Fibroblast of skin of left biceps (primary cell): ENCODE results near the gene SSH3.

Experiments
- DNase-seq, 2 experiments: peaks; one replicate each; pipeline ENCODE4 v3.0.0-alpha.2; 2013; ENCODE audit warnings: low read depth in 2 of 2

Gene SSH3

DNA sequence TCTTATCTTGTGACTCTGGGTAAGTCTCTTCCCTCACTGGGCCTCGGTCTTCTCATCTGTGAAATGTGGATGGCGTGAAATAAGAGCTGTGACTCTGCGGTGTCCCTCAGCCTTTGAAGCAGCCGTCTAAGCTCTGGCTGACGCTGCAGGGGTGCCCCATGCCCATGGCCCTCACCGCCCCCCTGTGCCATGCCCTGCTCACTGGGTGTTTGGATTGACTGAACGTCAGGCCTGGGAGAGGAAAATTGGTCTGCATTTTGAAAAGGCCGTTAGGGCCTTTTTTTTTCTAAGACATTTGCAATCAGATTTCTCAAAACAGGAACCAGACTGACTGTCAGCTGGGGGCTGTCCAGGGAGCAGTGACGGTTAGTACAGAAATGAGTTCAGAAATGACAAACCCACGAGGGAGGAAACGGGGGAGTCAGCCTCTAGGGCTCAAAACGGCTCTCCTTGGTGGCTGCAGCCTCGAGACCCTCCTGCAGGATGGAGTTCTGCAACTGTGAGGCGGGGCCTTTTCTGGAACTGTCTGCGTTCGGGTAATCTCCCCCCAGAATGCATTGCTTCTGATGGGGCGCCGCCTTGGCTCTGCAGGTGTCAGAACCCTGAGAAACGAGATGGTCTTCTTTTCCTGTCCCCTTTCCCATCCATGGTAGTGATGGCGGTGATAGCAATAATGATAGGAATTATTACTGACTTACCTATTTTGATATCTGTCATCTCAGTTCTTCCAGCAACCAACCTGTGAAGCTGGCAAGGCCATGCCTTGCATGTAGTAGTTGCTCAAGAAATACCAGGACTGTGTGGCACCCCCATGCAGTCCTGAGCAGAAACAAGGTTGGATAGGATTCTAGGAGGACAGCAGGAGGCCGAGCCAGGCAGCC, 35.0 kb upstream of the SSH3 start:
- no peak for DNase-seq

DNA sequence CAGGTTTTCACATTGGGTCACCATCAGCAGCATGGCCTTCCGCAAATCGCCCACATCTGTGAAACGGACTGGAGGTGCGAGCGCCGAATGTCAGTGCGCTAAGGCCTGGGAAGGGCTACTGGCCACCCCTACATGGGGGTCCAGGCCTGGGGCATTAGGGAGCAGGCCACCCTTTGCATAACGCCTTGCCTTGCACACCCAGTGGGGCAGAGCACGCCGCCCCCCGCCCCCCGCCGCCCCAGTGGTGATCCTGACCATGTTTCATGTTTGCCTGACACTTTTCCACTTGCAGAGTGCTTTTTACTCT, 34.4 kb upstream of the SSH3 start:
- DNase-seq: no peak

DNA sequence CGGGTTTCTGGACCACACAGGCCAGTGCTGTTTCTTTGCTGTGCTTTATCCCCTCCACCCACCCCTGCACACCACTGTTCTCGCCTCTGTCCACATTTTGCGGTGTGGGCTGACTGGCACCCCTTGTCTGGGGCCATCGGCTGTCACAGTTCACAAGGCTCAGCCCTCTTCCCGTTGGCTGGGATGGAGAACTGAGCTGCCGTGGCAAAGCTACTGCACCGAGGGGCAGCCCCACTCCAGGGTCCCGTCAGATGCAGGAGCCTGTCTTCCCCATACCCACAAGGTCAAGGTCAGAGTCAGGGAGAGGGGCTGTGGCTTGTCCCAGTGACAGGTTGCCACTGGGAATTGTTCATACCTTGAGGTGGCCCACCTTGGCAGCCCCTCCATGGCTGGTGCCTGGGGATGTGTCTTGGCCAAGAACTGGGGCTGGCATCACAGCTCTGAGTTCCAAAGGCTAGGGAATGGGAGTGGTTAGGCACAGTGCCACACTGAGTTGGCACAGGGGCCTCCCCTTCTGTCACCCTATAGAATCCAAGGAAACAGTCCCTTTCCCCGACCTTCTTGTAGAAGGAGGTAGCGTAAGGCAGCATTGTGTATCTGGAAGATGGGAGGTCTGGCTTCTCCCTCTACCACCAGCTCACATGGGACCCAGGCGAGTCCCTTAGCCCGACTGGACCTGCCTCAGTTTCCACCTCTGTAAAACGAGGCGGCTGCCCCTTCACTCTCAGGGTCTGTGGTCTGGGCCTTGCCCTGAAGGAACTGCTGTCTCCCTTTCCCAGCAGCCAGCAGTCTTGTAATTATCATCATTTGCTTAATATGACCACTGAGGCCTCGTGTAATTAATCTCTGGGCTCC, 33.7 kb upstream of the SSH3 start:
- DNase-seq: no peak

DNA sequence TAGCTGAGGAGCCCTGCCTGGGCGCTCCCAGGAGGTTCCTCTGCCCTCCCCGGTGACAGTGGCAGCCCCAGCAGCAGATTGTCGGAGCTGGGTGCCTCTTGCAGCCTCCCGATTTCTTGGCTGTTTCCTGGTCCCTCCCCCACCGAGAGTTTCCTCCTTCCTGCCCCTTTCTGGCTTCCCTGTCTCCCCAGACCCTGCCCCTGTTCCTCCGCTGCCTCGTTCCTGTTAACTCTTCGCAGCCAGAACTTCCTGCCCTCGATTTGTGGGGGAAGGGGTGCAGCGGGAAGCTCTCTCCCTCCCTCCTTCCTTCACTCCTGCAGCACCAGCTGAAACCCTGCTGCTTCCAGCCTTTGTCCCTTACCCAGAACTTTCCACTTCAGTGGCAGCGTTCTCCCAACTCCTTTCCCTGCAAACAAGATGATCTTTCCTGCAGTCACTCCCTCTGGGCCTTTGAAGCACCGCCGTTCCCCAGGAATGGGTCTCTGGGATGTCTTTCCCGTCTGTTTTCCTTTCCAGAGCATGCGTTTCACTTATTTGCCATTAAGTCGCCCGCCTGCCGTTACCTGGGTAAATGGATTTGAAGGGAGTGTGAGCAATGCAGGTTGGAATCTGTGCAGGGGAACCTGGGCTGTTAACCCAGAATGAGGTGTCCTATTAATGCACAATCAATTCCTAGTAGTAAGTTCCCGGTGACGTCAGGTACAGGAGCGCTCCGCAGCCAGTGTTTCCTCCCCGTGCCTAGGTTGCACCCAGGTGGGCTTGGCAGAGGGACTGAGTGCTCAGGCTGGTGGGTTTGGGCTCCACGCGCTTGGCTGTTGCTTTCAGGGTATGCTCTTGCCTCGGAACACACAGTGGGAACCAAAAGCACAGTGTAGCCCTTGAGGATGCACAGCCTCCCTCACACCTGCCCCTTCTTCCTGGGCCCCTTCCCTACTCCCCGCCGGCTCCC, 32.8 kb upstream of the SSH3 start:
- DNase-seq: no peak

DNA sequence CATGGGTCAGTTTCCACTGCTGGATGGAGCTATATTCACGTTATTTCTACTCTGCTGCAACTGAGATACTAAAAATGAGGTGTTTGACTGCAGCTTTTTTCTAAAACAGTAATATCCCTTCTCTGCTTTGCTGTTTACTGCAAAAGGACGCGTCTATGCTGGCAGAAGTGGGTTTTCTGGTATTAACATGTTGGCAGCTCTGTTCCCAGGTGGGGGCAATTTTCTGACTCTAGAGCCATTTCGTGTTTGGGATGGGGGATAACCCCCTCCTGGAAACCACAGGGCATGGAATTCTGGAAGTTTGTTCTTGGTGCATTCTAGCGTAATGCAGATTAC, 32.2 kb upstream of the SSH3 start:
- no peak for DNase-seq

DNA sequence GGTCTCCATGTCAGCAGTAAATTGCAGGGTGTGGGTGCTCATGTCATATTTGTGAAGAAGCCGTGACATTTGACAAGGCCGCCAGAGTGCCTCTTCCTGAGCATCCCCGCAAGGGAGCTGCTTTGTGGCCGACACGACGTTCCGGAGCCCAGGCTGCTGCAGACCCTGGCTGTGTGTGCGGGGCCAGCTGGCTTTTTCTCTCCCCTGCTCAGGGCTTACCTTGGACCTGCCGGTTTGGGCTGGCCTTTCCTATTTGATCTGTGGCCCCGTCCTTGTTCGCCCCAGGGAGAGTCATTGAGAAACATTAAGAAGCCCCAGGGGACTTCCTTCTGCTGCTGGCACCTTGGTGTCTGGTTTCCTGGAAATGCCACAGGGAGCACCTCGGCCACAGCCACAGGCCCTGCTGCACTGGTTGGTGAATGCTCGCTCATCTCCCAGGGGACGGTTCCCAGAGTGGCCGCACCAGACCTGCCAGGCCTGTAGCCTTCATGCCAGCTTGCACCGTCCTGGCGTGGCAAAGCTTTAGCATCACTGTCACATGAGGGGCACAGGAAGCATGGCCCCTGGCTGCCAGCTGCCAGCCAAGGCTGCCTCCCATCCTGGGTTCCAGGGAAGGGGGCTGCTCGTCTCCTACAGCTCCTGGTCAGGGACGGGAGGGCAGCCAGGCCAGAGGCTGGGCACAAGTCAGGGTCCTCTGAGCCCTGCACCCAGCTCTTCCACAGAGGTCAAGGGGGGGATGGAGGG, 31.6 kb upstream of the SSH3 start:
- no peak for DNase-seq

DNA sequence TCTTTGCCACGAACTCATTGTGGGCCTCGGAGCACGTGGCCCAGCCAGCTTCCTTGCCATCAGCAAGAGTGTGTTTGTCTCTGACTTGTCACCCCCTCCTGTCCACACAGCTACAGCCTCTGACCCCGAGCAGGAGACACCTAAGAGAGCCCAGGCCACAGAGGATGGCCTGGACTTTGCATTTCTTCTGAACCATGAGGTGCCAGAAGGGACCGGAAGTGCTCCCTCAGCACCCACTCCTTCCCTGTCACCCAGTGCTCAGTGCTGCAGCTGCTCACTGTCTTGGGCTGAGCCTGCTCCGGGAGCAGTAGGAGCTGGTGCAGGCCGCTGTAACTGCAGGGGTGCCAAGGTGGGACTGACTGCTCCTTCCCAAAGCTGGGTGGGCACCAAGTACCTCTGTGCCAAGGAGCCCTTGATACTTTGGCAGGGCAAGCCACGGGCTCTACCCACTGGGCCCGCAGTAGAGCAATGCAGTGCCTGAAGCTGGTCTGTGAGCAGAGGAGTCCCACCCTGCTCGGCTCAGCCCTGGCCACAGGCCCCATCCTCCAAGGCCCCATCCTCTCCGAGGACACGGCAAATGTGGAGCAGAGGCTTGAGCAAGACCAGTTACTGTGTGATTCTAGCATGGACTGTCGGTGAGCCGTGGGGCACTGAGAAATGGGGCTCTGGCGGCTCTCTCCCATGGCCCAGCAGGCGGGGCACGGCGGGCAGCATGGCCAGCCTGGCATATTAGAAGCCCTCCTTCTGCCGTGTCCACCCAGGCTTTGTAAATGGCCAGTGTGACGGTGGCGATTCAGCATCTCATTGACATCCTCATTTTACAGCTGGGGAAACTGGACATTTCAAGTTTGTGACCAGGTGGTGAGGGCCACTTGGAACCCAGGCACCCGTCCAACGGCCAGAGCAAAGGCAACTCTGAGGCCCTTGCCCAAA, 30.7 kb upstream of the SSH3 start:
- no peak for DNase-seq

DNA sequence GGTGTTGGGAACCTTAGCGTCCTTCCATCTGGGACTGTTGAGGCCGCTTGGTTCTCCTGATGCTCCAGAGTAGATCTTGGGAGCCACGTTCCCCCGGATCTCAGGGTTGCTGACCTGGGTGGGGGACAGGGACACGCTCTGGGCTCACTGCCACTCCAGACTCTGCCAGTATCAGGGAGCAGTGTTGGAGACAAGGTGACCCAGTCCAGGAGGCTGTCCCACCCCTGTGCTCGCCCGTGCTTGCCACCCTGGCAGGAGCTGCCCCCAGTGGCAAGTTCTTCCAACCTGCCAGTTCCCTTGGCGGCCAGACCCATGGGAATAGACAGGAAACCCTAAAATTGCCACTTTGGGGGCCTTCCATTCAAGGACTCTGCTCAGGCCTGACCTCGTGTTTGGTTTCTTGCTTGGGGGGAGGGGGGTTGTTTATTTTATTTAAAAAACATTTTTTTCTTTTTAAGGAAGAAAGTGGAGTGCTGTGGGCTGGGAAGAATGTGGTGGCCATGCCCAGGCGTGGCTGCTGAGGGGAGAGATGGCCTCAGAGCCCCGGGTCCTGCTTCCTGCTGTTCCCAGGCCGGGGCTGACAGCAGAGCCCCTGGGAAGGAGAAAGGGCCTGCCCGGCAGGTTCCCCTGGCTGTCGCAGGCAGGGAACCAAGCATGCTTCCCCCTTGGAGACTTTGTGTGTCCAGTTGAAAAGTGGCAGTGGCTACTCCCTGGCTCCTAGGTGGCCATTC, 29.9 kb upstream of the SSH3 start:
- no peak for DNase-seq

DNA sequence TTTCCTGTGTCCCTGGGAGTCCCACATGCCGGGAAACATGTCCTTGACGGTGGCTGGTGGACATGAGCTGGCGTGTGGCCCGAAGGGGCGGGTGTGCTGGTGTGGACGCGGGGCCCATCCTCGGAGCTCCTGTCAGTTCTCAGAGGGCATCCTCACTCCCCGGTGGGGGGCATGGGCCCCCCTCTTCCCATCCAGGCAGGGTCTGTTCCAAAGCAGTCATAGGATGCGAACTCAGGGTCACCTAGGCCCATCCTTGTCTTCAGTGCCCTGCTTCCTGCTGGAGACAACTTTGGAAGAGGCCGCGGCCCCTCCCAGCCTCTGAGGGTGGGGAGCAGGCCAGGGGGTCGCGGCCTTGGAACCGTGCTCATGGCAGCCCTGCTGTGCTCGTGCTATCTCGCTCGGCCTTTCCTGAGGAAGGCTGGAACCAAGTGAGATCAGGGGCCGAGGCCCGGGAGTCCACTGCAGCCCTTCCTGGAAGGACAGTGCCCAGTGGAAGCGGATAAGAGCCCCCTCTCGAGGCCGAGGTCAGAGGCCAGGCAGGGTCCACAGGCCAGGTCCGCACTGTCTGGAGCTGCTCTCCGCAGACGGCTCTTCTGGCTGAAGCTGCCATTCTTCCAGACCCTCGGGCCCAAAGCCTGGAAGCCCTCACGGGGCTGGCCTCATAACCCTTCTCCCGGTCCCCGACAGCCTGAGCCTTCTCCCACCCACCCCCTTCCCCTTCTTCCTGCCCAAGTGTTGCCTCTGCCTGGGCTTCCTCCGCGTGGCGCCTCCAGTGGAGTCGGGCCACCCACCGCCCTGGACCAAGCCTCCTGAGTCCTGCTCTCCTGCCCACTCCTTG, 28.3 kb upstream of the SSH3 start:
- DNase-seq: no peak

DNA sequence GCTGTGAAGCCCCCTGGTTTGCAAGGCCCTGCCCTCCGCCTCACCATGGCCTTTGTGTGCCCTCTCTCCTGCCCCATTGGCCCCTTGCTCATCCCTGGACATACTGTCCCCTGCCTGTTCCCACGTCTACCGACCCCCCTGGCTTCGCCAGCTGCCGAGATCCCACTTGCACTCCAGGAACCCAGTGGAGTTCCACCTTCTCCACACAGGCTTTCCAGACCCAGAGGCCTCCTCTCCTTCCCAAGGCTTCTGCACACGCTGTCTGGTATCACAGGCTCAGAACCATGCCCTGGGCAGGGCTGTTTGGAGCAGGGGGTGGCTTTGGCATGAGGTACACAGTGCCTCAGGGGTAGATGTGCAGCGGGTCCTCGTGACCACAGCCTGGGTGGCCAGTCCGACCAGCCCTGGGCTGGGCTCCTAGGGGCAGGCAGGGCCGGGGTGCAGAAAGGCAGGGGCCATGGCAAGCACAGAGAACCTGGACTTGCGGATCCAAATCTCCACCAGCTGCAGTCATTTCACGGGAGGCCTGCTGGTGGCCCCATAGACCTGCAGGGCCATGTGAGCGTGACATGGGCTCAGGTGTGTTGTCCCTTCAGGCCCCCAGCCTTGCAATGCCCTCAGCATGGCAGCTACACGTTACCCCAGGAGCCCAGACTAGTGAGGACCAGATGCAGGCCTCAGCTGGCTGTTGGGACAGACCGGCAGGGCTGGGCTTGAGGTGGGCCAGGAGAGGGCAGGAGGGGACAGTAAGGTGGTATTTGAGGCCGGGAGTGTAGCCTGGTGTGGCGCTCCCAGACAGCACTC, 27.5 kb upstream of the SSH3 start:
- DNase-seq: no peak

DNA sequence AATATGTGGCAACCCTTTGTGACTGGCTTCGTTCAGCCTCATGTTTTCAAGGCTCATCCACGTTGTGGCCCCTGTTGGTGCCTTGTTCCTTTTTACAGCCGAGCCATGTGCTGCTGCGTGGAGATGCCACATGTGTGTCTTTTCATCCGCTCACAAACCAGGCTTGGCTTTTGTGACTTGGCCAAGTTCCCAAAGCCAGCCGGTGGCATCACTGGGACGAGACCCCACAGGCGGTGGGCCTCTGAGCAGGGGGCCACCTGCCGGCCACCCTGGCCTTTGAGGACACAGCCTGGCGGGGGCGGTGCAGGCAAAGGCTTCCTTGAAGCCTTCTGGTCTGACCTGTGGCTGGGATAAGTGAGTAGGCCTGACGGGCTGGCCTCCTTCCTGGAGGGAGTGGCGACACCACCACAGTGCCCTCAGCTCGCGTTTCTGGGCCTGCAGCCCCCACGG, 26.5 kb upstream of the SSH3 start:
- no peak for DNase-seq

DNA sequence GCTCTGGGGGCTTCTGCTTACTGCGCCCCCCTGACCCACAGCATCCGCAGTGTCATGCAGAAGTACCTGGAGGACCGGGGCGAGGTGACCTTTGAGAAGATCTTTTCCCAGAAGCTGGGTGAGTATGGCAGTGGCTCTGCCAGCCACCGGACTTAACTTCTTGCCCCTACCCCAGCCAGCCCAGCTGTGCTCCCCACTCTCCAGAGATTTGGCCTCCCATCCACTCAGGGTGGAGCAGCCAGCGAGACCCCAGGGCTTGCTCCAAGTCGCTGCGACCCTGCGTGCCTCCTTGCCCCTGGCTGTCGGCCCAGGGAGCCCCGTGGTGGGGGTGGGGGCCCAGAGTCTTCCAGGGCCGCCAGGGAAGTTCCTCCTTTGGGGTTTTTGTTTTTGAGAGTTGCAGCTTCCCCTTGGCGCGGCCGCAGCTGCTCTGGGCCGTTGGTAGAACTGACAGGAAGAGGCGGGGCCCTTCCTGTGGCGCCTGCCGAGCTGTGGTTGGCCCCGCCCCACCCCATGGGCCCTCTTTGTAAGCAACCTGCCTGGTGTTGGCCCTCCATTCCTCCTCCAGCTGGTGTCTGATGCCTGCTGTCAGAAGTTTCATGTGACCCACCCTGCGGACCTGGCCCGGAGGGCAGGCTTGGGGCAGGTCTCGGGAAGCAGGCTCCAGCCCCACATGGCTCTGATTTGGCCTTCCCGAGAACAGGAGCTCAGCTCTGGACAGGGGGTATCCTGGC, 25.9 kb upstream of the SSH3 start:
- no peak for DNase-seq

DNA sequence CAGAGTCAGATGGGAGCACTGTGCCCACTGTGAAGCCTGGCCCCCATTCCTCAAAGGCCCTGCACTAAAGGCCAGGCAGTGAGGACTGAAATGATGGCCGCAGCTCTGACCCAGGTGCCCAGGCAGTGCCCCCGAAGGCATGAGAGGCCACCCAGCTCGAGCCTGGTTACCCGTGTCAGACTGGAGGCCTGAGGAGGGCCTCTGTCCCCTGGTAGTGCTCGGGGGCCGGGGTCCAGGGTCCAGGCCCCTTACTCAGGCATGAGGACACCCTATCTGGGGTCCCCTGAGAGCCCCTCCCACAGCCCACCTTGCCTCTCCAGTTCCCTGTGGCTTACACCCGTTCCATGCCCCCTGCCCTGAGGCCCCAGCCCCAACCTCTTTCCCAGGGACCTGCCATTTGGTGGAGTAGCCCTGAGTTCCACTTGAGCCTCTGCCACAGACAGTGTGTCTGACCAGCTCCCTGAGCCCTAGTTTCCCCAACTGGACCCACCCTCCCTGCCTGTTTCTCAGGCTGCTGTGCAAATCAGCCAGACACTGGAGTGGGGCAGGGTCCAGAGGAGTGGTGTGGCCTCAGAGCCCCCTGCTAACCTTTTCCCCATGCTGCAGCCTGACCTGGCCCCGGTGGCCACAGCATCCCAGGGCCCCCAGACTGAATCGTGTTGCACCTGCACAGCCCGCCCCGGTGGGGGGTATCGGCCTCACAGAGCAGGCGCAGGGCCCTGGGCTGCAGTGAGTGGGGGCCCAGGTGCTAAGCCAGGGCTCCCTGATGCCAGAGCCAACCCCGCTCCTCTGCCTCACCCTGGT, 25.0 kb upstream of the SSH3 start:
- no peak for DNase-seq

DNA sequence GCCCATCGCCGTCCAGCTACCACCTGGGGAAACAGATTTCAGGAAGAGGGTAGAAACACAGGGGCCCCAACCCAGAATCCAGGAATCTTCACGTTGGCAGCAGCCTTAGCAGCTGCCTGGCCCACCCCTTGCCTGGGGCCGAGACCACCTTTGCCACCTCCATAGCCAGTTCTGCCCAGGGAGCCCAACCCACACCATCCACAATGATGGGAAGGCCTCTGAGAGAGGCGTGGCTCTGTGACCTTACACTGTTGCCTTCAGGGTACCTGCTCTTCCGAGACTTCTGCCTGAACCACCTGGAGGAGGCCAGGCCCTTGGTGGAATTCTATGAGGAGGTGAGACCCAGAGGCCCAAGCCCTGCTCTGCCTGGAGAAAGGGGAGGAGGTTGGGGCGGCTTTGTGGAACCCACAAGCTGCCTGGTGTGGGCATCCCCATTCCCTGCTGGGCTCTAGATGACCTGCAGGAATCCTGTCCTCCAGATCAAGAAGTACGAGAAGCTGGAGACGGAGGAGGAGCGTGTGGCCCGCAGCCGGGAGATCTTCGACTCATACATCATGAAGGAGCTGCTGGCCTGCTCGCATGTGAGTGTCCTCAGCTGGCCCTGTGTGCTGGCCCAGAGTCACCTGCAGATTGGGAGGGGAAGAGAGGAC, 24.3 kb upstream of the SSH3 start:
- no peak for DNase-seq

DNA sequence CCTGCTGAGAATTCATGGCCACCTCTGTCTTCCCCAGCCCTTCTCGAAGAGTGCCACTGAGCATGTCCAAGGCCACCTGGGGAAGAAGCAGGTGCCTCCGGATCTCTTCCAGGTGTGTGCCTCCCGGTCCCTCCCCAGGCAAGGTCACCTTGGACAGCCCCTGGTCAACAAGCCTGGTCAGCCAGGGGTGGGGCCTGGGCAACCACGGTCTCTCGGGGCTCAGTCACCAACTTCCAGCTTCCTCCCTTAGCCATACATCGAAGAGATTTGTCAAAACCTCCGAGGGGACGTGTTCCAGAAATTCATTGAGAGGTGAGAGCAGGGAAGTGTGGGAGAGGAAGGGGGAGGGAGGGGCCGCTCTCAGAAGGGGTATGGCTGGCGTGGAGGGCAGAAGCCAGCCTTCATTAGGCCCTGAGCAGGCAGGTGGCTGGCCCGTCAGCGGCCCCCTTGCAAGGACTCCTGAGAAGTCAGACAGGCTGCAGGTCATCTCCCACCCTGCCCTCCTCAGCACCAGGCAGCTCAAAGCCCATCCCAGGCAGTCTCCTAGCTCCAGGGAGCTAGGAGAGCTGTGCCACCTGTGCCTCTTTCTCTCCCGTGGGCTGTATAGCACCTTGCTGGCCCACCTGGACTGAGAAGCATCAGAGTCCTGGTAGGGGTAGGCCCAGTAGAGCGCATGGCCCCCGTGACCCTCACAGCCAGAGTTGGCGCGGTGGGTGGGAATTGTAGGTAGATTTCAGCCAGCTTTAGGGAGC, 23.6 kb upstream of the SSH3 start:
- no peak for DNase-seq
